Breast epithelium (tissue), 4 donors: Measurements from ENCODE around the gene ST8SIA3. TPM values are rescaled to one million over a fixed set of nuclear protein-coding genes. Genes with fewer than 3 reads are reported as not detected.

ENCODE experiments used
- DNase-seq, 2 donors: peaks; one replicate each; pipeline ENCODE4 v3.0.0-alpha.2; 2019; ENCODE audit warnings: low spot score in 2 of 2
- H3K27ac ChIP-seq, 2 donors: fragments of 200-600 bp; sonication (generic) in 1 of 2; one replicate each; pipeline ENCODE4 v1.5.1; 2016 to 2019; ENCODE audit warnings: mild to moderate bottlenecking in 1 of 2
- H3K27me3 ChIP-seq, 2 donors: fragments of 200-600 bp; sonication (generic) in 1 of 2; one replicate each; pipeline versions ENCODE4 v1.5.1 to v1.6.0; 2017 to 2019; ENCODE audit warnings: control low read depth in 1 of 2, mild to moderate bottlenecking in 1 of 2
- H3K36me3 ChIP-seq: fragments of 200-600 bp; one replicate; pipeline ENCODE4 v1.5.1; 2019
- H3K4me1 ChIP-seq, 2 donors: fragments of 200-600 bp; sonication (generic); one replicate each; pipeline ENCODE4 v1.5.1; 2016 to 2019; ENCODE audit warnings: control low read depth in 1 of 2
- H3K4me3 ChIP-seq, 3 donors: fragments of 200-600 bp; sonication (generic); 1 replicate in 2 of 3; 2 replicates in 1 of 3; pipeline ENCODE4 v1.5.1; 2016 to 2019; ENCODE audit warnings: mild to moderate bottlenecking in 3 of 3, moderate library complexity in 2 of 3
- H3K9me3 ChIP-seq, 2 donors: fragments of 200-600 bp; sonication (generic) in 1 of 2; one replicate each; pipeline ENCODE4 v1.5.1; 2016 to 2019; ENCODE audit warnings: control low read depth in 1 of 2
- POLR2A ChIP-seq: fragments of 450-650 bp; IDR thresholded peaks from one replicate; pipeline ENCODE4 v1.6.1; 2016; ENCODE audit warnings: antibody characterized with exemption, mild to moderate bottlenecking, moderate library complexity
- POLR2AphosphoS5 ChIP-seq, 3 donors: sonication (generic); formaldehyde crosslinking; IDR thresholded peaks; one replicate each; pipeline ENCODE4 v1.6.1; 2017; ENCODE audit warnings: antibody characterized with exemption in 3 of 3
- intact Hi-C: fragments of 100-400 bp; cut with DNase I; formaldehyde crosslinking; loops from one replicate; pipeline ENCODE4 v1.15.1; 2023; ENCODE audit warnings: low total_unique reads
- total RNA-seq, 3 donors: library from RNA; depleted of rRNA; stranded (reverse); fragments of >200 nt; gene quantifications; one replicate each; pipeline ENCODE4 v1.1.0, GENCODE V29; 2016
- TF ChIP-seq, protein P1 (sequence below), 3 donors: fragments of 450-650 bp; IDR thresholded peaks; one replicate each; pipeline ENCODE4 v1.5.1; 2016 to 2017; ENCODE audit warnings: antibody characterized with exemption in 3 of 3, mild to moderate bottlenecking in 3 of 3, moderate library complexity in 3 of 3

Gene ST8SIA3
- not detected for total RNA-seq

GRCh38 chr18:57352271-57352701 lies at the start of gene ST8SIA3:
Gene ST8SIA3, plus strand, starts transcription at chr18:57352557. Its CDS starts 290 bp downstream, at chr18:57352847.
- Histone ChIP-seq H3K4me1 (no peaks in the 10 kb centered on the region), H3K4me3 (no peak within 1 kb of the TSS), H3K27me3 (peaks cover 6 to 53% of the 10 kb centered on the region in 2 donors), H3K36me3 (no peaks in the 10 kb centered on the region), H3K27ac (no peak within 1 kb of the TSS), H3K9me3 (peaks cover 0 to 8% of the 10 kb centered on the region in 2 donors)
- intact Hi-C loops, result no loop called here
- TF ChIP-seq, protein P1, sequence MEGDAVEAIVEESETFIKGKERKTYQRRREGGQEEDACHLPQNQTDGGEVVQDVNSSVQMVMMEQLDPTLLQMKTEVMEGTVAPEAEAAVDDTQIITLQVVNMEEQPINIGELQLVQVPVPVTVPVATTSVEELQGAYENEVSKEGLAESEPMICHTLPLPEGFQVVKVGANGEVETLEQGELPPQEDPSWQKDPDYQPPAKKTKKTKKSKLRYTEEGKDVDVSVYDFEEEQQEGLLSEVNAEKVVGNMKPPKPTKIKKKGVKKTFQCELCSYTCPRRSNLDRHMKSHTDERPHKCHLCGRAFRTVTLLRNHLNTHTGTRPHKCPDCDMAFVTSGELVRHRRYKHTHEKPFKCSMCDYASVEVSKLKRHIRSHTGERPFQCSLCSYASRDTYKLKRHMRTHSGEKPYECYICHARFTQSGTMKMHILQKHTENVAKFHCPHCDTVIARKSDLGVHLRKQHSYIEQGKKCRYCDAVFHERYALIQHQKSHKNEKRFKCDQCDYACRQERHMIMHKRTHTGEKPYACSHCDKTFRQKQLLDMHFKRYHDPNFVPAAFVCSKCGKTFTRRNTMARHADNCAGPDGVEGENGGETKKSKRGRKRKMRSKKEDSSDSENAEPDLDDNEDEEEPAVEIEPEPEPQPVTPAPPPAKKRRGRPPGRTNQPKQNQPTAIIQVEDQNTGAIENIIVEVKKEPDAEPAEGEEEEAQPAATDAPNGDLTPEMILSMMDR (IDR thresholded peaks at IDR 0.05), result no peak
- TF ChIP-seq POLR2AphosphoS5 (IDR thresholded peaks at IDR 0.05) (no peak), POLR2A (no peak)
- no peak for DNase-seq

- DNase-seq, result no peak
- Histone ChIP-seq H3K9me3 (peaks cover 0 to 14% of the 10 kb centered on the region in 2 donors), H3K4me1 (no peaks in the 10 kb centered on the region), H3K36me3 (no peaks in the 10 kb centered on the region), H3K4me3 (no peak overlapping the region), H3K27ac (no peak overlapping the region), H3K27me3 (no peaks in the 10 kb centered on the region)
- TF ChIP-seq POLR2AphosphoS5 (IDR thresholded peaks at IDR 0.05) (no peak), POLR2A (no peak)
- TF ChIP-seq, protein P1 (IDR thresholded peaks at IDR 0.05), result no peak
- intact Hi-C loops, result no loop called here
These were observed 40.9 kb upstream of the ST8SIA3 start for GRCh38 chr18:57311472-57311871.

GRCh38 chr18:57312346-57313144 lies 39.8 kb upstream of the ST8SIA3 start:
- TF ChIP-seq, protein P1 (IDR thresholded peaks at IDR 0.05), result no peak
- TF ChIP-seq POLR2AphosphoS5 (IDR thresholded peaks at IDR 0.05) (no peak), POLR2A (no peak)
- Histone ChIP-seq H3K4me3 (no peak overlapping the region), H3K27me3 (no peaks in the 10 kb centered on the region), H3K27ac (no peak overlapping the region), H3K9me3 (peaks cover 0 to 14% of the 10 kb centered on the region in 2 donors), H3K4me1 (no peaks in the 10 kb centered on the region), H3K36me3 (no peaks in the 10 kb centered on the region)
- intact Hi-C loops, result no loop called here
- no peak for DNase-seq

- no peaks in the 10 kb centered on the region for H3K27me3 ChIP-seq
- TF ChIP-seq, protein P1 (IDR thresholded peaks at IDR 0.05), result no peak
- TF ChIP-seq POLR2AphosphoS5 (IDR thresholded peaks at IDR 0.05), result no peak
- intact Hi-C loops, result no loop called here
- no peaks in the 10 kb centered on the region for H3K36me3 ChIP-seq
- H3K9me3 ChIP-seq, result no peaks in the 10 kb centered on the region
- DNase-seq, result no peak
- H3K4me1 ChIP-seq, result no peaks in the 10 kb centered on the region
- H3K27ac ChIP-seq, result no peak overlapping the region
- H3K4me3 ChIP-seq, result no peak overlapping the region
These were observed 31.8 kb upstream of the ST8SIA3 start for GRCh38 chr18:57320603-57321002.

DNA sequence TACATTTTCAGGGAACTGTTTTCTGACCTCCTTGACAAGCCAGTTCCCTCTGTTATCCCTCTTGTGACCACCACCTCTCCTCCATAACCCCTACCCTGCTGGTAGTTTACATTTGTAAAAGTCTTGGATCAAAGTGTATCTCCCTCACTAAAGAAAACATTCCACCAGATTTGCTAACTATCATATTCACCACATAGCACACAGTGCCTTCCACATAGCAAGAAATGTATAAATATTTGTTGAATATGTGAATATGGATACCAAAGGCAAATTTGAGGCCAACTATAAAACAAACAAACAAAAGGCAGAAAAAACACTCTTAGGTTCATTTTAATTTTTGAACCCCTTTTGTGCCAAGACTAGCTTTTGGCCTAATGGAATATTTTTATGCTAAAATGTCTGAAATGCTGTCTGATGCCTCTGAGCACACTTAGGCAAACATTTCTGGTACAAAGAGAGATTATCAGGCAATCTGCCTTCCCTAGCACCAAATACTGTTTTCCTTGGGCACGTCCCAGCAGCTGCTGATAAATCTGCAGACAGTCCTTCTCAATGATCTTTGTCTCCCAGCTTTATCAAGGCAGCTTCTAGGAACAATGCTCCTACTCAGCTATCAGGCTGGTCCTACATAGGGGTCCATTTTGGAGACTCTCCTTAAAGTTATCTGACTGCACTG lies 26.7 kb upstream of the ST8SIA3 start:
- TF ChIP-seq POLR2AphosphoS5 (IDR thresholded peaks at IDR 0.05) (no peak), POLR2A (no peak)
- no peak for DNase-seq
- Histone ChIP-seq H3K4me3 (no peak overlapping the region), H3K27ac (no peak overlapping the region), H3K36me3 (no peaks in the 10 kb centered on the region), H3K9me3 (no peaks in the 10 kb centered on the region), H3K27me3 (no peaks in the 10 kb centered on the region), H3K4me1 (no peaks in the 10 kb centered on the region)
- intact Hi-C loops, result no loop called here
